ENCODE results near the gene C1orf141.
A peak's percentile ranks its signal among the peaks of the same experiment; 100 is the strongest.
"Not testable (repeated sequence)": the region's sequence is repeated elsewhere in the genome, so short reads cannot be mapped to it uniquely, and the experiment has no call there.

C1orf141 gene

GRCh38 chr1:67142931-67143330 lies 8.2 kb upstream of the C1orf141 start:
- DNase-seq (ENCODE audit: low read depth), result no peak

GRCh38 chr1:67141832-67142231 lies 7.1 kb upstream of the C1orf141 start:
- not testable (repeated sequence) for DNase-seq (ENCODE audit: low read depth)

- no peak for DNase-seq (ENCODE audit: low read depth)
Measured at GRCh38 chr1:67140460-67140859, 5.7 kb upstream of the C1orf141 start.

GRCh38 chr1:67138813-67139499 lies 4.2 kb upstream of the C1orf141 start:
- no peak for DNase-seq (ENCODE audit: low read depth)

- DNase-seq (ENCODE audit: low read depth), result no peak
Measured at GRCh38 chr1:67137307-67137753, 2.6 kb upstream of the C1orf141 start.

- DNase-seq (ENCODE audit: low read depth), result peak; percentile 85
Measured at GRCh38 chr1:67135354-67135753, 584 bp upstream of the C1orf141 start.

- no peak for DNase-seq (ENCODE audit: low read depth)
Measured at GRCh38 chr1:67133177-67133576, 1.6 kb downstream of the C1orf141 start.

- DNase-seq (ENCODE audit: low read depth), result no peak
Measured at GRCh38 chr1:67130673-67131072, 4.1 kb downstream of the C1orf141 start.

- no peak for DNase-seq (ENCODE audit: low read depth)
Measured at GRCh38 chr1:67126974-67127373, 7.8 kb downstream of the C1orf141 start.

GRCh38 chr1:67126111-67126746 lies 8.5 kb downstream of the C1orf141 start:
- DNase-seq (ENCODE audit: low read depth), result no peak

- no peak for DNase-seq (ENCODE audit: low read depth)
Measured at GRCh38 chr1:67124455-67124854, 10.3 kb downstream of the C1orf141 start.

GRCh38 chr1:67120855-67121619 lies 13.7 kb downstream of the C1orf141 start:
- DNase-seq (ENCODE audit: low read depth), result no peak

- no peak for DNase-seq (ENCODE audit: low read depth)
Measured at GRCh38 chr1:67118646-67119045, 16.1 kb downstream of the C1orf141 start.

- no peak for DNase-seq (ENCODE audit: low read depth)
Measured at GRCh38 chr1:67118191-67118590, 16.6 kb downstream of the C1orf141 start.

GRCh38 chr1:67114162-67114561 lies 20.6 kb downstream of the C1orf141 start:
- no peak for DNase-seq (ENCODE audit: low read depth)

GRCh38 chr1:67110352-67110751 lies 24.4 kb downstream of the C1orf141 start:
- DNase-seq (ENCODE audit: low read depth), result no peak

GRCh38 chr1:67105508-67105907 lies 29.3 kb downstream of the C1orf141 start:
- no peak for DNase-seq (ENCODE audit: low read depth)

- DNase-seq (ENCODE audit: low read depth), result no peak
Measured at GRCh38 chr1:67103548-67103947, 31.2 kb downstream of the C1orf141 start.

GRCh38 chr1:67100833-67101232 lies 33.9 kb downstream of the C1orf141 start:
- DNase-seq (ENCODE audit: low read depth), result no peak

- DNase-seq (ENCODE audit: low read depth), result no peak
Measured at GRCh38 chr1:67097305-67097704, 37.5 kb downstream of the C1orf141 start.

GRCh38 chr1:67094191-67094590 lies 40.6 kb downstream of the C1orf141 start:
- no peak for DNase-seq (ENCODE audit: low read depth)

GRCh38 chr1:67089685-67090208 lies 45.0 kb downstream of the C1orf141 start:
- no peak for DNase-seq (ENCODE audit: low read depth)

GRCh38 chr1:67088440-67088839 lies 46.3 kb downstream of the C1orf141 start:
- DNase-seq (ENCODE audit: low read depth), result no peak

Data from GM04503 (cell line).